ENCODE measurements around the gene TP53RK. TPM values are rescaled to one million over a fixed set of nuclear protein-coding genes. Genes with fewer than 3 reads are reported as not detected.

TP53RK gene
- total and polyA plus RNA-seq, 2 of the 13 experiments (the other 11 are each of a cell fraction or from before 2014, with no cell fraction given) = 12.9 to 25.5 TPM

DNA sequence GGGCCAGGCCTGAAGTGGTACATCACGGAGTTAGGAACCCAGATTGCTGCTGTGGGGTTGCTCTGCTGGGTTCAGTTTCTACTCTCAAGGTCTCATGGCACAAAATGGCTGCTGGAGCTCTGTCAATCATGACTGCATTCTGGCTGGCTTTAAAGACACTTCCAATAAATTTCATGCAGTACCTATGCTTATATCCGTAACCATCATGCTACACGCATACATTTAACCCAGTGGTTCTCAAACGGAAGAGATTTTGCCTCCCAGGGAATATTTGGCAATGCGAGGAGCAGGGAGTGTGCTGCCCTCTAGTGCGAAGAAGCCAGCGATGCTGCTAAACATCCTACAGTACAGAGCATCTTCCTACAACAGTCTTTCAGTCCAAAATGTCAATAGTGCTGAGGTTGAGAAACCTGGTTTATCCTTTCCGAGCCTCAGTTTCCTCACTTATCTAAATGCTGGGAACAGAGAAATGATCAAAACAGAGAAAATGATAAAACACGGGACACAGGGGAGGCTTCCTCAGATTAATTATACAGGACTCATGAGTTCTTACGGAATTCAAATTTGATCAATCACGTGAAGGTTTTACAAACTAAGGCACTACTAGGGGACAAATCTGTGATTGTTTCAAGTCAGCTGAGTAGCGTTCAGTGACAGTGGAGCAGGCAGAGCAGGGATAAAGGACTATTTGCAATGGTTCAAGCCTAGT is 10.6 kb upstream of the TP53RK start (continued):
- TF ChIP-seq, protein P1, sequence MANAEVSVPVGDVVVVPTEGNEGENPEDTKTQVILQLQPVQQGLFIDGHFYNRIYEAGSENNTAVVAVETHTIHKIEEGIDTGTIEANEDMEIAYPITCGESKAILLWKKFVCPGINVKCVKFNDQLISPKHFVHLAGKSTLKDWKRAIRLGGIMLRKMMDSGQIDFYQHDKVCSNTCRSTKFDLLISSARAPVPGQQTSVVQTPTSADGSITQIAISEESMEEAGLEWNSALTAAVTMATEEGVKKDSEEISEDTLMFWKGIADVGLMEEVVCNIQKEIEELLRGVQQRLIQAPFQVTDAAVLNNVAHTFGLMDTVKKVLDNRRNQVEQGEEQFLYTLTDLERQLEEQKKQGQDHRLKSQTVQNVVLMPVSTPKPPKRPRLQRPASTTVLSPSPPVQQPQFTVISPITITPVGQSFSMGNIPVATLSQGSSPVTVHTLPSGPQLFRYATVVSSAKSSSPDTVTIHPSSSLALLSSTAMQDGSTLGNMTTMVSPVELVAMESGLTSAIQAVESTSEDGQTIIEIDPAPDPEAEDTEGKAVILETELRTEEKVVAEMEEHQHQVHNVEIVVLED (CRISPR knock-in tag; IDR thresholded peaks at IDR 0.05; ENCODE audit: borderline replicate concordance) = no peak
- TF ChIP-seq ZNF3 (CRISPR knock-in tag; IDR thresholded peaks at IDR 0.05) (peak; percentile 72; the same call in 1 of the 2 replicates), NR1H2 (CRISPR knock-in tag; IDR thresholded peaks at IDR 0.05; ENCODE audit: borderline replicate concordance, low read depth) (no peak), XRCC5 (optimal IDR thresholded peaks at IDR 0.05; ENCODE audit: low read length) (peak; percentile 72), KDM2A (CRISPR knock-in tag; IDR thresholded peaks at IDR 0.05; ENCODE audit: borderline replicate concordance, low read depth) (peak; percentile 68; the same call in 1 of the 2 replicates), KDM4B (CRISPR knock-in tag; IDR thresholded peaks at IDR 0.05) (0 out of 2 replicates have a peak, but pooled peaks have one; percentile 24), STAG1 (CRISPR knock-in tag; IDR thresholded peaks at IDR 0.05) (peak; percentile 100), SIN3A (IDR thresholded peaks at IDR 0.05; ENCODE audit: borderline replicate concordance, low read depth, low read length) (no peak), ZKSCAN8 (CRISPR knock-in tag; IDR thresholded peaks at IDR 0.05; ENCODE audit: borderline replicate concordance) (0 out of 2 replicates have a peak, but pooled peaks have one; percentile 57), EP300 (IDR thresholded peaks at IDR 0.05; ENCODE audit: low read depth in 2 of 2, low read length in 2 of 2) (no peak), EP300 (CRISPR knock-in tag; IDR thresholded peaks at IDR 0.05; ENCODE audit: borderline replicate concordance) (peak; percentile 35; the same call in 1 of the 2 replicates), CCDC6 (CRISPR knock-in tag; IDR thresholded peaks at IDR 0.05) (peak; percentile 36; the same call in 1 of the 2 replicates), ZNF256 (CRISPR knock-in tag; conservative IDR thresholded peaks at IDR 0.05) (no peak), POLR2A (IDR thresholded peaks at IDR 0.05; ENCODE audit: insufficient read depth in 1 of 2, low read depth in 2 of 2, low read length in 2 of 2) (no peak), POLR2AphosphoS2 (IDR thresholded peaks at IDR 0.05; ENCODE audit: low read depth, low read length) (no peak), ZNF7 (CRISPR knock-in tag; IDR thresholded peaks at IDR 0.05) (0 out of 2 replicates have a peak, but pooled peaks have one; percentile 6), HOXA9 (CRISPR knock-in tag; IDR thresholded peaks at IDR 0.05; ENCODE audit: borderline replicate concordance) (no peak)
- TF ChIP-seq, protein P2, sequence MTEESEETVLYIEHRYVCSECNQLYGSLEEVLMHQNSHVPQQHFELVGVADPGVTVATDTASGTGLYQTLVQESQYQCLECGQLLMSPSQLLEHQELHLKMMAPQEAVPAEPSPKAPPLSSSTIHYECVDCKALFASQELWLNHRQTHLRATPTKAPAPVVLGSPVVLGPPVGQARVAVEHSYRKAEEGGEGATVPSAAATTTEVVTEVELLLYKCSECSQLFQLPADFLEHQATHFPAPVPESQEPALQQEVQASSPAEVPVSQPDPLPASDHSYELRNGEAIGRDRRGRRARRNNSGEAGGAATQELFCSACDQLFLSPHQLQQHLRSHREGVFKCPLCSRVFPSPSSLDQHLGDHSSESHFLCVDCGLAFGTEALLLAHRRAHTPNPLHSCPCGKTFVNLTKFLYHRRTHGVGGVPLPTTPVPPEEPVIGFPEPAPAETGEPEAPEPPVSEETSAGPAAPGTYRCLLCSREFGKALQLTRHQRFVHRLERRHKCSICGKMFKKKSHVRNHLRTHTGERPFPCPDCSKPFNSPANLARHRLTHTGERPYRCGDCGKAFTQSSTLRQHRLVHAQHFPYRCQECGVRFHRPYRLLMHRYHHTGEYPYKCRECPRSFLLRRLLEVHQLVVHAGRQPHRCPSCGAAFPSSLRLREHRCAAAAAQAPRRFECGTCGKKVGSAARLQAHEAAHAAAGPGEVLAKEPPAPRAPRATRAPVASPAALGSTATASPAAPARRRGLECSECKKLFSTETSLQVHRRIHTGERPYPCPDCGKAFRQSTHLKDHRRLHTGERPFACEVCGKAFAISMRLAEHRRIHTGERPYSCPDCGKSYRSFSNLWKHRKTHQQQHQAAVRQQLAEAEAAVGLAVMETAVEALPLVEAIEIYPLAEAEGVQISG (CRISPR knock-in tag; IDR thresholded peaks at IDR 0.05) = 0 out of 2 replicates have a peak, but pooled peaks have one; percentile 38
- TF ChIP-seq, protein P3, sequence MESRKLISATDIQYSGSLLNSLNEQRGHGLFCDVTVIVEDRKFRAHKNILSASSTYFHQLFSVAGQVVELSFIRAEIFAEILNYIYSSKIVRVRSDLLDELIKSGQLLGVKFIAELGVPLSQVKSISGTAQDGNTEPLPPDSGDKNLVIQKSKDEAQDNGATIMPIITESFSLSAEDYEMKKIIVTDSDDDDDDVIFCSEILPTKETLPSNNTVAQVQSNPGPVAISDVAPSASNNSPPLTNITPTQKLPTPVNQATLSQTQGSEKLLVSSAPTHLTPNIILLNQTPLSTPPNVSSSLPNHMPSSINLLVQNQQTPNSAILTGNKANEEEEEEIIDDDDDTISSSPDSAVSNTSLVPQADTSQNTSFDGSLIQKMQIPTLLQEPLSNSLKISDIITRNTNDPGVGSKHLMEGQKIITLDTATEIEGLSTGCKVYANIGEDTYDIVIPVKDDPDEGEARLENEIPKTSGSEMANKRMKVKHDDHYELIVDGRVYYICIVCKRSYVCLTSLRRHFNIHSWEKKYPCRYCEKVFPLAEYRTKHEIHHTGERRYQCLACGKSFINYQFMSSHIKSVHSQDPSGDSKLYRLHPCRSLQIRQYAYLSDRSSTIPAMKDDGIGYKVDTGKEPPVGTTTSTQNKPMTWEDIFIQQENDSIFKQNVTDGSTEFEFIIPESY (CRISPR knock-in tag; IDR thresholded peaks at IDR 0.05) = 0 out of 2 replicates have a peak, but pooled peaks have one; percentile 27
- TF ChIP-seq, protein P4, sequence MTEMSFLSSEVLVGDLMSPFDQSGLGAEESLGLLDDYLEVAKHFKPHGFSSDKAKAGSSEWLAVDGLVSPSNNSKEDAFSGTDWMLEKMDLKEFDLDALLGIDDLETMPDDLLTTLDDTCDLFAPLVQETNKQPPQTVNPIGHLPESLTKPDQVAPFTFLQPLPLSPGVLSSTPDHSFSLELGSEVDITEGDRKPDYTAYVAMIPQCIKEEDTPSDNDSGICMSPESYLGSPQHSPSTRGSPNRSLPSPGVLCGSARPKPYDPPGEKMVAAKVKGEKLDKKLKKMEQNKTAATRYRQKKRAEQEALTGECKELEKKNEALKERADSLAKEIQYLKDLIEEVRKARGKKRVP (CRISPR knock-in tag; IDR thresholded peaks at IDR 0.05) = no peak
- TF ChIP-seq, protein P5, sequence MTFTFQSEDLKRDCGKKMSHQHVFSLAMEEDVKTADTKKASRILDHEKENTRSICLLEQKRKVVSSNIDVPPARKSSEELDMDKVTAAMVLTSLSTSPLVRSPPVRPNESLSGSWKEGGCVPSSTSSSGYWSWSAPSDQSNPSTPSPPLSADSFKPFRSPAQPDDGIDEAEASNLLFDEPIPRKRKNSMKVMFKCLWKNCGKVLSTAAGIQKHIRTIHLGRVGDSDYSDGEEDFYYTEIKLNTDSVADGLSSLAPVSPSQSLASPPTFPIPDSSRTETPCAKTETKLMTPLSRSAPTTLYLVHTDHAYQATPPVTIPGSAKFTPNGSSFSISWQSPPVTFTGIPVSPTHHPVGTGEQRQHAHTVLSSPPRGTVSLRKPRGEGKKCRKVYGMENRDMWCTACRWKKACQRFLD (CRISPR knock-in tag; IDR thresholded peaks at IDR 0.05; ENCODE audit: borderline replicate concordance) = no peak

All from HepG2 (cell line).